Cardiac fibroblast (primary cell): ENCODE measurements around the gene SCFD2.

Source experiments
- DNase-seq, 2 donors: peaks; one replicate each; pipeline versions ENCODE4 v3.0.0 to v3.0.0-alpha.2; 2010; ENCODE audit warnings: low read depth in 2 of 2
- H3K4me3 ChIP-seq, 2 donors: replicated peaks in 1 of 2; 1 replicate in 1 of 2; 2 replicates in 1 of 2; pipeline ENCODE4 v1.5.1; 2011; ENCODE audit warnings: low read depth in 2 of 2, low read length in 2 of 2, mild to moderate bottlenecking in 2 of 2, moderate library complexity in 1 of 2
- TF ChIP-seq, protein P1 (sequence below): IDR thresholded peaks from one replicate; pipeline ENCODE4 v1.5.1; 2011; ENCODE audit warnings: low read depth, mild to moderate bottlenecking, low read length, inconsistent platforms

SCFD2 gene

DNA sequence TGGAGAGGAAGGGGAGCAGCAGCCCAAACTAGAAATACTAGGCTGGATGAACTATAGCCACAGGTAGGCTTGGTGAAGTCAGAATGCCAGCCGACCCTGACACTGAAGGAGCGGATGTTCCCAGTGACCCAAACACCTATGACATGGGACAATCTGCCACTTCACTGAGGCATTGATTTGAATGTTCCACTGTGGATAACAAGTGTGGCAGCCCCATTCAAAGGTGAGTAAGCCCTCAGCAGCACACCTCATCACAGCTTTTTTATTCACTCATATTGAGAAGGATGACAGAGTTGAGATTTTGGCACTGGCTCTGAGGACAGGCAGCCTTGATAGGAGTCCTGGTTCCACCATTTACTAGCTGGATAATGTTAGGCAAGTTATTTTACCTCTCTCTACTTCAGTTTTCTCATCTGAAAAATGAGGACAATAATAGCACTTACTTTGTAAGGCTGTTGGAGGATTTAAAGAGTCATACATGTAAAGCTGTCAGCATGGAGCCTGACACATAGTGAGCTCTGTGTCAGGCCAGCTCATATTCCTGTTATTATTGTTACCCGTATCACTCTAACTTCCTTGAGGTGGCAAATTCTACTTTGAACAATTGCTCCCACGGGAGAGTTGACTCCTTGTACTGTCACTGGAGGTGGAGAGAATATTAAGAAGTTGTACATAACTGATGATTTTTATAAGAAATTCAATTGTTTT is 389.2 kb downstream of the SCFD2 start:
- no peak for DNase-seq
- no peak overlapping the region for H3K4me3 ChIP-seq
- TF ChIP-seq, protein P1, sequence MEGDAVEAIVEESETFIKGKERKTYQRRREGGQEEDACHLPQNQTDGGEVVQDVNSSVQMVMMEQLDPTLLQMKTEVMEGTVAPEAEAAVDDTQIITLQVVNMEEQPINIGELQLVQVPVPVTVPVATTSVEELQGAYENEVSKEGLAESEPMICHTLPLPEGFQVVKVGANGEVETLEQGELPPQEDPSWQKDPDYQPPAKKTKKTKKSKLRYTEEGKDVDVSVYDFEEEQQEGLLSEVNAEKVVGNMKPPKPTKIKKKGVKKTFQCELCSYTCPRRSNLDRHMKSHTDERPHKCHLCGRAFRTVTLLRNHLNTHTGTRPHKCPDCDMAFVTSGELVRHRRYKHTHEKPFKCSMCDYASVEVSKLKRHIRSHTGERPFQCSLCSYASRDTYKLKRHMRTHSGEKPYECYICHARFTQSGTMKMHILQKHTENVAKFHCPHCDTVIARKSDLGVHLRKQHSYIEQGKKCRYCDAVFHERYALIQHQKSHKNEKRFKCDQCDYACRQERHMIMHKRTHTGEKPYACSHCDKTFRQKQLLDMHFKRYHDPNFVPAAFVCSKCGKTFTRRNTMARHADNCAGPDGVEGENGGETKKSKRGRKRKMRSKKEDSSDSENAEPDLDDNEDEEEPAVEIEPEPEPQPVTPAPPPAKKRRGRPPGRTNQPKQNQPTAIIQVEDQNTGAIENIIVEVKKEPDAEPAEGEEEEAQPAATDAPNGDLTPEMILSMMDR: no peak

DNA sequence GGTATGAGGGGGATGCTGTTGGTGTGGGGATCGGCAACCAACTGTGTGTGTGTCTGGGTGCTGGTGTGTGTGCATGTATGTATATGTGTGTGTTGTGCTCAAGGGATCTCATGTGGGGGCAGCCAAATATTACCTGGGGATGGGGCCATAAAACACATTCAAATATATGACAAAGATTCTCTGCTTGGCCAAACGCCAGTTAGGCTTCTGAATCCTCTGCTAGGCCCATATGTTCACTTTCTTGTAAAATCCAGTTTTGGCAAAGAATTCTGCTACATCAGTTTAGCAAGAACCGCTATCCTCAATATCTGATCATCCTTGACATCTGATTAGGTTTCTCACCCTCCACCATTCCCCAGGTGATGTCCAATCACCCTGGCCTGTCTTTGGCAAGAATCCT is 397.2 kb downstream of the SCFD2 start:
- H3K4me3 ChIP-seq: no peak overlapping the region
- TF ChIP-seq, protein P1: no peak
- no peak for DNase-seq

DNA sequence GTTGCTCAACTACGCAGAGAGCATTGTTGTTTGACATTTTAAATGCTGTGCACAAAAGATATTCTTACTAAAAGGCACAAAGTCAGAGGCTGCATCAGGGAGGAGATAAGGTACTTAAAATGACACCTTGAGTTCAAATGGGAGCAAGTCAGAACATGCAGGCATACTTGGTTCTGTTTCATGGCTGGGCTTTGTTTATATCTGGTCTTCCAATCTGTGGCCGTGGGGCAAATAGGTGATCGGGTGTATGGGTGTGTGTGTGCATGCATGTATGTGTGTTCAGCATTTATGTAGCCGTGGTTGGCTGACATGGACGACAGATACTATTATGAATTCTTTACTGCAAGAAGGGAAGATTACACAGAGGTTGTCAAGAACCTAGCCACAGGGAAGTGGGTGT is 397.6 kb downstream of the SCFD2 start:
- DNase-seq: no peak
- TF ChIP-seq, protein P1: no peak

DNA sequence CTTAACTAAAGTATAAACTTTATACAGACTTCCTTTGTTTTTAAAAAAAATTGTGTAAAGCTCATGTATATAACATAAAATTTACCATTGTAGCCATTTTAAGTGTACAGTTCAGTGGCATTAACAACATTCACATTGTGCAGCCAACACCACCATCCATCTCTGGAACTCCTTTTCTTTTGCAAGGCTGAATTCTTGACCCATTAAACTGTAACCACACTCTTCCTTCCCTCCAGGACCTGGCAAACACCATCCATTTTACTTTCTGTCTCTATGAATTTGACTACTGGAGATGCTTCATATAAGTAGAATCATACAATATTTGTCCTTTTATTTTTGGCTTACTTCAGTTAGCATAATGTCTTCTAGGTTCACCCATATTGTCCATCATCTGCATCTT is 399.1 kb downstream of the SCFD2 start:
- TF ChIP-seq, protein P1: no peak
- no peak for DNase-seq
- no peak overlapping the region for H3K4me3 ChIP-seq

More for the DNA sequence above, 397.6 kb downstream of the SCFD2 start:
- no peak overlapping the region for H3K4me3 ChIP-seq

DNA sequence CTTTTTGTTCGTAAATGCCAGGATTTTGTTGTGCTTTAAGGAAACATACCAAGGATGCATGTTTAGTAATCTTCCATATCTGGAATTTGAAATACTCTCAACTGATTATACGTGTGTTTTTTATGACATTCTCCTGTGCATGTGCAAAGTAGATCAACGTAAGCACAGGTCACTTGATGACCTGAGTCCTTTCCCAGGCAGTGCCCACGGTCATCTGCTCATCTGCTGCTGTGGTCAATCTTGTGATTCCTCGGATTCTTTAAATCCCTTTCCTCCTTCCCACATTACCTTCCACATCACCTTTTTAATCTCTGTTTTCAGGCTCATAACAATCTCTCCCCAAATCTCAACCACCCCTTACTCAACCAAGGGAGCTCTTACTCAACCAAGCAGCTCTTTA is 399.7 kb downstream of the SCFD2 start:
- H3K4me3 ChIP-seq: no peak overlapping the region
- TF ChIP-seq, protein P1: no peak
- no peak for DNase-seq

DNA sequence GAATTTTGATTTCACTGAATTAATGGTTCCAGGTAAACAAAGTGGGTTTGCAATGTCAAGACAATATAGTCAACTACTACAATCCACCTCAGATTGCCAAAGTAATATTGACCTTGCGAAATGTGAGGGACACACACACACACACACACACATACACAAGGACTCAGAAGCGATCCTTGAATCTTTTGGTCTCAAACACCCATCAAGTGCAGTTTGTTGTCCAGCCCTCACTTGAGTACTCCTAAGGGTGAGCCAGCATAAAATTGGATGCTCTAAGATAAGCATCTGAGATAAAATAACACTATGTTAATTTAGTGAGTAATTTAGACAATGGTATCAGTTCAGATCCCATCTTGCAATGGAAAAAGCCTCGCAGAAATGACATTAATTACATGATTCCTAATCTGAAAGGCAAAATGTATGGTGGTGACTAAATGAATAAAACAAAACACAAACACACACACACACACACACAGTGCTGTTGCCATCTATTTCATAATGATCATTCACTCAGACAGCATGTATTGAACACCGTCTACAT is 401.2 kb downstream of the SCFD2 start:
- H3K4me3 ChIP-seq: no peak overlapping the region
- TF ChIP-seq, protein P1: no peak
- no peak for DNase-seq

DNA sequence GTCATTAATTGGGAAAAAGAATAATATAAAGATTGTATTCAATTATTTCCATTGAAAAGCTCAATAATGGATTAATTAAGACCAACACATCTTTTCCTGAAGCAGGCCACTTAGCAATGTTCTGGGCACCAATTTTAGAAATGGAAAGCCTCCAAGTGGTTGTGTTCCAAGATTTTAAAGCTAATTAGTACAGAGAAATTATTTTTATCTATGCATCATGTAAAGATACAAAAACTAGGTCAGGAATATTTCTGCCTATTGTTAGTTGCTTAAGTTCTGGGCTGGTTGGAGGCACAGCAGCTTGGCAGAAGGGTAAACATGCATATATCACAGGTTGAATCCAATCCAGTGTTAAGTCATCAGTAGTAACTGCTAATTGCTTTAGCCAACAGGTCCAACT is 401.9 kb downstream of the SCFD2 start:
- no peak overlapping the region for H3K4me3 ChIP-seq
- DNase-seq: no peak
- TF ChIP-seq, protein P1: no peak
